D341Med (cell line): ENCODE data around the gene RCC2.
"Not testable (repeated sequence)": the region's sequence is repeated elsewhere in the genome, so short reads cannot be mapped to it uniquely, and the experiment has no call there.

Experiments used
- DNase-seq: peaks from one replicate; pipeline ENCODE4 v3.0.0; 2012; ENCODE audit warnings: low spot score

Gene RCC2

DNA sequence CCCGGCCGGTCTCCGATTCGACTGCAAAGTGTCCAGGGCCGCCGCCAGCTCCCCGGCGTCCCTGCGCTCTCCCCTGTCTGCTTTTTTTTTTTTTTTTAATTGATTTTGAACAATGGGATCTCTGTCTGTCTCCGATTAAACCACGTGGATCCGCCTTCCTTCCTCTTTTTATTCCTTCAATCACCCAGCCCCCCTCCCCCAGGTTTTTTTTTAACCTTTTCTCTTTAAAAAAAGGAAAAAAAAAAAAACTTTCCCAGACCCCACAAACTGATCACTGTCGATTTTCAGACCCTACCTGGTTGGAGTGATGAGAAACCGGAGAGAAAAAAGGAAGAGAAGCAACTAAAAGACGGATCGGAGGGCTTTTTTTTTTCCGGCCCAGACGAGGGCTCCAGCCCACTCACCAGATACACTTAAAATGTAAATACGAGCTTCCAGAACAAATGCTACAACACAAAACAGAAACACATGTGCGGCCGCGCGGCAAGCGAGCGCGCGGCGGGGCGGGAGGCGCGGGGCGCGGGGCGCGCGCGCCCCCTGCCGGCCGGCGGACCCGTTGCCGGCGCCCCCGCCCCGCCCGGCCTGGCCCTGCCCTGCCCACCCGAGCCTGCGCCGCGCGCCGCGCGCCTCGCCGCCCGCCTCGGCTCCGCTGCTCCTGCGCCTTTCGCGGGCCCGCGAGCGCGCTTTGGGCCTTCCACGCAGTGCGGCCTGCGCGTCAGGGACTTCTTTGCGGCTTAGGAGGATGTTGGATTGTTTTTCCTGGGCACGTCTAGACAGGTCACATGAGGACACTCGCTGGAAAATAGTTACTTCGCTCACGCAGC is at the start of gene RCC2:
RCC2 (minus strand) TSS at position 428 of the 824 bp plus-strand sequence. CDS start 1,163 bp downstream, outside the sequence.
- DNase-seq = peak; percentile 96

DNA sequence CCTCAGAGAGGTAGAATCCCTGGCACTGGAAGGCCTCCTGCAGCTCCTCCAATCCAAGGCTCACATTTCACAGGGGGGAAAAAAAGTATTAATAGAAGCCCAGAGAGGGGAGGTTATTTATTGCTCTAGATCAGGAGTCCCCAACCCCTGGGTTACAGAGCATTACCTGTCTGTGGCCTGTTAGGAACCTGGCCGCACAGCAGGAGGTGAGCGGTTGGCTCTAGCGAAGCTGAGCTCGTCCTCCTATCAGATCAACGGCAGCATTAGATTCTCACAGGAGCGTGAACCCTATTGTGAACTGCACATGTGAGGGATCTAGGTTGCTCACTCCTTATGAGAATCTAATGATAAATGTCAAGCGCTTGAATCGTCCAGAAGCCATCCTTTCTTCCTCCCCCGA is 46.8 kb upstream of the RCC2 start:
- no peak for DNase-seq

DNA sequence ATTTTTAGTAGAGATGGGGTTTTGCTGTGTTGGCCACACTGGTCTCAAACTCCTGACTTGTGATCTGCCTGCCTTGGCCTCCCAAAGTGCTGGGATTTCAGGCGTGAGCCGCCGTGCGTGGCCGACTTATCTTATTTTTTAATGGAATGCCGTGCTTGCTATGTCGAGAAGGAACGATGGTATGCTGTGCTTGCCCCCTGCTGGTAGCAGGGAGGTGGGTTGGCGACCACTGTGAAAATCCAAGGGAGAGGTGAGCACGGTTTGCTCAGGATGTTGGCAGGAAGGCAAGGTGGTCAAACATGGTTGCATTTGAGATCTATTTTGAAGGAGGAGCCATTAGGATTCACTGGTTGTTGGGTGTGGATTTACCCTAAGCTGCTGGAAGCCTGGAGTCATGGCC is 45.8 kb upstream of the RCC2 start:
- no peak for DNase-seq

DNA sequence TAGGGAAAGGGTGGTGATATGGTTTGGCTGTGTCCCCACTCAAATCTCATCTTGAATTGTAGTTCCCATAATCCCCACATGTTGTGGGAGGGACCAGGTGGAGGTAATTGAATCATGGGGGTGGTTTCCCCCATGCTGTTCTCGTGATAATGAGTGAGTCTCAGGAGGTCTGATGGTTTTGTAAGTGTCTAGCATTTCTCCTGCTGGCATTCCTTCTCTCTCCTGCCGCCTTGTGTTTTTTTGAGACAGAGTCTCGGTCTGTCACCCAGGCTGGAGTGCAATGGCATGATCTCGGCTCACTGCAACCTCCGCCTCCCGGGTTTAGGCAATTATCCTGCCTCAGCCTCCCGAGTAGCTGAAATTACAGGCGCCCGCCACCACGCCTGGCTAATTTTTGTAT is 42.5 kb upstream of the RCC2 start:
- DNase-seq = not testable (repeated sequence)

DNA sequence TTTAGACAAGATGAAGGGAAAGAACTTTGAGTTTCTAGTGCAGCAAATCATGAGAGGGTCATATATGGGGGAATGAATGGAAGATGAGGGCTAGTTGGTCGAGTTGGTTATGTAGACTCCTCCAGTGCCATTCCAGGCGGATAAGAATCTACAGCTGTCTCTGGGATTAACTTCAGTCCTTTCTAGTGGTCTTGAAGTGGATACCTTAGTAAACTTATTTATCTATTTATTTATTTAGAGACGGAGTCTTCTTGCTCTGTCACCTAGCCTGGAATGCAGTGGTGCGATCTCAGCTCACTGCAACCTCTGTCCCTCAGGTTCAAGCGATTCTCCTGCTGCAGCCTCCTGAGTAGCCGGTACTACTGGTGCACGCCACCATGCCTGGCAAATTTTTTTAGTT is 41.4 kb upstream of the RCC2 start:
- DNase-seq = no peak

DNA sequence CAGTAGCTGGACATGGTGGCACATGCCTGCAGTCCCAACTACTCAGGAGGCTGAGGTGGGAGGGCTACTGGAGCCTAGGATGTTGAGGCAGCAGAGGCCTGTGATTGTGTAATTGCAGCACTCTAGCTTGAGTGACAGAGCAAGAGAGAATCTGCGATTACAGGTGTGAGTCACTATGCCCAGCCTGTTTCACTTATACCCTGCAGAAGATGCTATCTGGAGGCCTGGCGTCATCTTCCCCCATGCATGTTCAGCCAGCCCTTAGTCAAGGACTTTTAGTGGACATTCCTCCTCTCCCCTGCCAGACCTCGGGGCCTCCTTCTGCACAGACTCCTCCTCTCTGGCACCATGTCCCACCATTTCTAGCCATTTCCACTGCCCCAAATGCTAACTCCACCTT is 36.3 kb upstream of the RCC2 start:
- DNase-seq = no peak

DNA sequence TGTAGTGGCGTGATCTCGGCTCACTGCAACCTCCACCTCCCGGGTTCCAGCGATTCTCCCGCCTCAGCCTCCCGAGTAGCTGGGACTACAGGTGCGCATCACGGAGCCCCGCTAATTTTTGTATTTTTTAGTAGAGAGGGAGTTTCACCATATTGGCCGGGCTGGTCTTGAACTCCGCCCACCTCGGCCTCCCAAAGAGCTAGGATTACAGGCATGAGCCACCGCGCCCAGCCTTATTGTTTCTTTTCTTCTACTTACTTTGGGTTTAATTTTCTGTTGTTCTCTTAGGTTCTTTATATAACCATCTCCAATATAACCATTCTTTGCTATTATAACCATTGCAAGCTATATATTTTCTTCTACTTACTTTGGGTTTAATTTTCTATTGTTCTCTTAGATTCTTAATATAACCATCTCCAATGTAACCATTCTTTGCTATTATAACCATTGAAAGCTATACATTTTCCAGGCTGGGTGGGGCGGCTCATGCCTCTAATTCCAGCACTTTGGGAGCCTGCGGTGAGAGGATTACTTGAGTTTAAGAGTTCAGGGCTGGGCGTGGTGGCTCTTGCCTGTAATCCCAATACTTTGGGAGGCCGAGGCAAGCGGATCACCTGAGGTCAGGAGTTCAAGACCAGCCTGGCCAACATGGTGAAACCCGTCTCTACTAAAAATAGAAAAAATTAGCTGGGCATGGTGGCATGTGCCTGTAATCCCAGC is 35.5 kb upstream of the RCC2 start:
- DNase-seq = not testable (repeated sequence)

DNA sequence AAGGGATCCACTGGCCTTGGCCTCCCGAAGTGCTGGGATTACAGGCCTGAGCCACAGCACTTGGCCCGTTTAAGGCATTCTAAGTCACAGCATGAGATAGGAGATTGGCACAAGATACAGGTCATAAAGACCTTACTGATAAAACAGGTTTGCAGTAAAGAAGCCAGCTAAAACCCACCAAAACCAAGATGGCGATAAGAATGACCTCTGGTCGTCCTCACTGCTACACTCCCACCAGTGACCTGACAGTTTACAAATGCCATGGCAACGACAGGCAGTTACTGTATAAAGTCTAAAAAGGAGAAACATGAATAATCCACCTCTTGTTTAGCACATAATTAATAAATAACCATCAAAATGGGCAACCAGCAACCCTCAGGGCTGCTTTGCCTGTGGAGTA is 33.3 kb upstream of the RCC2 start:
- DNase-seq = no peak

DNA sequence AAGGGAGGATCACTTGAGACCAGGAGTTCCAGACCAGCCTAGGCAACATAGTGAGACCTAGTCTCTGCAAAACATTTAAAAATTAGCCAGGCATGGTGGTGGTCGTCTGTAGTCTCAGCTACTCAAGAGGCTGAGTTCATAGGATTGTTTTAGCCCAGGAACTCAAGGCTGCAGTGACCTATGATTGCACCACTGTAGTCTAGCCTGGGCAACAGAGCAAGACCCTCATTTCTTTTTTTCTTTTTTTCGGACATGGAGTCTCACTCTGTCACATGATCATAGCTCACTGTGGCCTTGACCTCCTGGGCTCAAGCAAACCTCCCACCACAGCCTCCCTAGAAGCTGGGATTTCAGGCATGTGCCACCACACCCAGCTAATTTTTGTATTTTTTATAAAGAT is 31.9 kb upstream of the RCC2 start:
- no peak for DNase-seq

DNA sequence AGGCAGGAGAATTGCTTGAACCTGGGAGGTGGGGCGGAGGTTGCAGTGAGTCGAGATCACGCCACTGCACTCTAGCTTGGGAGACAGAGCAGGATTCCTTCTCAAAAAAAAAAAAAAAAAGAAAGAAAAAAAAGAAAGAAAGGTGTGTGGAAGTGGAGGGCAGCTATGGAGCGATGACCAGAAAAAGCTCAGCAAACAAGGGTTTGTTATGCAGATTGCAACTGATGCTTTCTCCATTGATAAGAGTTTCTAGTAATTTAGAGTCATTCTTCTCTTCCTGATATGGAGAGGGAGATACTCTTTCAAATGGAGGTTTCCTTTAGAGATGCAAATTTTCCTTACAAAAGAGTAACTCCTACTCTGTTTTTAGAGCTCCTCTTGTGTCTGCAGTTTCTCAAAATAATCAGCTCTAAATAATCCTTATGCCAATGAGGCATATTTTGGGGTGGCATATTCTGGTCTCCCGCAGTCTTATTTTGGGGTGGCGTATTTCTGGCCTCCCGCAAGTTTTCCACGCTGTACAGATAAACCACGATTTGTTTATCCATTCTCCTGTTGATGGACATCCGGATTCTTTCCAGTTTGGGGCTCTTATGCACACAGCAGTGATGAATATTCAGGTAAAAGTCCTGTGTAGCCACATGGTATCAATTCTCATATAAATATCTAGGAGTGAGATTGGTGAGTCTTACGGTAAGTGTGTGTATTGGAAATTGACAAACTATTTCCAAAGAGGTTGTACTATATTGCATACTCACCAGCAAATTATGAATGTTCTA is 30.7 kb upstream of the RCC2 start:
- no peak for DNase-seq

DNA sequence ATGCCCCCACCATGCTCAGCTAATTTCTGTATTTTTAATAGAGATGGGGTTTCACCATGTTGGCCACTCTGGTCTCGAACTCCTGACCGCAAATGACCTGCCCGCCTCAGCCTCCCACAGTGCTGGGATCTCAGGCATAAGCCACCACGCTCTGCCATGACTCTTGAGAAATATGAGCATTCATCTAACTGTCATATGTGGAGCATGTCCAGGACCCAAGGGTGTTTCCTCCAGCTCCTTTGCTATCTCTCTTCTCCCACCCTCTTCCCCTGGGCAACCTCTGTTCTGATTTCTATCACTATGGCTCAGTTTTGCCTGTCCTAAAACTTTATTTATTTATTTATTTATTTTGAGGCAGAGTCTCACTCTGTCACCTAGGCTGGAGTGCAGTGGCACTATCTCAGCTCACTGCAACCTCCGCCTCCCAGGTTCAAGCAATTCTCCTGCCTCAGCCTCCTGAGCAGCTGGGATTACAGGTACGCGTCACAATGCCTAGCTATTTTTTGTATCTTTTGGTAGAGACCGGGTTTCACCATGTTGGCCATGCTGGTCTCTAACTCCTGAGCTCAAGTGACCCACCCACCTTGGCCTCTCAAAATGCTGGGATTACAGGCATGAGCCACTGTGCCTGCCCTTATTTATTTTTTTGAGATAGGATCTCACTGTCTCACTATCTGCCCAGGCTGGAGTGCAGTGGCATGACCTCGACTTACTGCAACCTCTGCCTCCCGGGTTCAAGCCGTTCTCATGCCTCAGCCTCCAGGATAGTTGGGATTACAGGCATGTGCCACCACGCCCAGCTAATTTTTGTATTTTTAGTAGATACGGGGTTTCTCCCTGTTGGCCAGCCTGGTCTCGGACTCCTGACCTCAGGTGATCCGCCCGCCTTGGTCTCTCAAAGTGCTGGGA is 29.1 kb upstream of the RCC2 start:
- not testable (repeated sequence) for DNase-seq

DNA sequence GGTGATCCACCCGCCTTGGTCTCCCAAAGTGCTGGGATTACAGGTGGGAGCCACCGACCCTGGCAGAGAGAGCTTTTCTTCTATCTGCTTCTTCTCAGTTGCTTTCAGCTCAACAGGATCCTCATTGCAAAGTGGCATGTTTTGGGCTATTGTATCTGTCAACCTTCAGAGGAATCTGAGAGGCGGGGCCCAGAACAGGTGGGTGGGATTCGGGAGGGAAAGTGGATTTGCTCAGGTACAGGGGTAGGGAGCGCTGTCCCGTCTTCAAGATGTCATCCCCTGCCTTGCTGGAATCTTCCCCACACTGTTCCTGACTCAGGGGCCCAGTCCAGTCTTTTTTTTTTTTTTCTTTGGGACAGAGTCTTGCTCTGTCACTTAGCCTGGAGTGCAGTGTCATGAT is 26.9 kb upstream of the RCC2 start:
- DNase-seq = no peak

DNA sequence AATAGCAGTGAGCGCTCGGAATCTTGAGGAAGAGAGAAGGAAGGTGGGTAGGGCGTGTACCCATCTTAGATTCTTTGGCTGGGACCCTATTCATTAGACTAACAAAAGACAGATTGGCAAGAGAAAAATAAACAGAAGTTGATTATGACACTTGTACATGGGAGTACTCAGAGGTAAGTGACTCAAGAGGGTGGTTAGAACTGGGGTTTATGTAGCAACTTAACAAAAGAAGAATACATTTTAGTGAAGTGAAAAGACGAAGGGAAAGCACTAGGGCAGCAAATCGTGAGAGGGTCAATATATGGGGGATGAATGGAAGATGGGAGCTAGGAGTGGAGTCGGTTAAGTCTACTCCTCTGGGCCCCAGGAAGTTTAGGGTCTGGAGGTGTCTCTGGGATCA is 25.8 kb upstream of the RCC2 start:
- no peak for DNase-seq

DNA sequence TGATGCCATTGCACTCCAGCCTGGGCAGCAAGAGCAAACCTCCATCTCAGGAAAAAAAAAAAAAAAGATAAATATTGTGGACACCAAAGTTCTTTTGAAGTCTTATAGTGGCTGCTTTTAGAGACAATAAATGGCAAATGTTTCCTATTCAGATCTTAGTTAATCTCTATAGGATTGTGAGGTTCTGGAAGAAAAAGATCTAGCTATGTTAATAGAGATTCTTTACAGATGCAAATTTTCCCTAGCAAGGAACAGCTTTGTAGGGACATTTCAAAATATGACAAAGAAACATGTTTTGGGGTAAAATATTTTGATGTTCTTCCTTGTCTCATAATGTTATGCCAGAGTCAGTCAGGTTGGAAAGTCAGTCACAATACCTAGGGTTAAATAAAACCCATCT is 24.5 kb upstream of the RCC2 start:
- no peak for DNase-seq

DNA sequence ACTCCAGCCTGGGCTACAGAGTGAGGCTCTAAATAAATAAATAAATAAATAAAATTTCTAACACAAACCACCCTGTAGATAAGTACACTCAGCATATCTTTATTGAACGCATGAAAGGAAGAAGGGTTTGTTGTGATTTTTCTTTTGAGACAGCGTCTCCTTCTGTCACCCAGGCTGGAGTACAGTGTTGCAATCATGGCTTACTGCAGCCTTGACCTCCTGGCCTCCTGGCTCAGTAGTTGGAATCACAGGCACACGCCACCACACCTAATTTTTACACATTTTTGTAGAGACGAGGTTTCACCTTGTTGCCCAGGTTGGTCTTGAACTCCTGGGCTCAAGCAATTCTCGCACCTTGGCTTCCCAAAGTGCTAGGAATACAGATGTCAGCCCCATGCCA is 23.2 kb upstream of the RCC2 start:
- no peak for DNase-seq

DNA sequence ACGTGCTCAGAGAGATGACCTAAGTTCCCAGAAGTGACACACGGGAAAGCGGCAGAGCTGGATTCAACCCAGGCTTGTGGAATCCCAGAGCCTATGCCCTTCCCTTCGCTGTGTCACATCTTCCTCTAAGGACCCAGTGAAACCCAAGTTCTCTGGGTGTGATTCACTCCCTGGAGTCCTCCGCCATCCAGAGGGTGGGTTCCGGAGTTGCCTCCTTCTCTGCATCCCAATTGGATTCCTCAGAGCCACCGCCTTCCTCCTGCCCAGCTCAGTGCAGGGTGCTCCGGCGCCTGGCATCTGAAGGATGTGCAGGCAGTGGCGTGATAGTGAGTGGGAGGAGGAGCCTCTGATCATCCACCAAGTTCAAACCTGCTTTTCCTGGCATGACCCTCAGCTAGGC is 20.7 kb upstream of the RCC2 start:
- no peak for DNase-seq

DNA sequence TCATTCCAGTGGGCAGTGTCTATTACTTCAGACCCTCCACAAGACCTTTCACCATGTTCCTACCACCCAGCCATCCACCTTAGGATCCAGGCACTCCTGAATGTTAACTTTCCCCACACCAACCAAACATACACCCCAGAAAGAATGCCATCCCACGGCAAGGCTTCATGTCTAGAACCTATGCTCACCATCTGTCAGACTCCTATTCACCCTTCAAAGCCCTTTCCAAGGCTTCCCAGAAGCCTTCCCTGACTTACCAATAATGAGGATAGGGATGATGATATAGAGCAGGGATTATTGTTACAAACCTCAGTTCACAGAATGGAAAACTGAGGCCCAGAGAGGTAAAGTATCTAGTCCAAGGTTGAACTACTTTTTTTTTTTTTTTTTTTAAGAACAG is 19.3 kb upstream of the RCC2 start:
- DNase-seq = no peak

DNA sequence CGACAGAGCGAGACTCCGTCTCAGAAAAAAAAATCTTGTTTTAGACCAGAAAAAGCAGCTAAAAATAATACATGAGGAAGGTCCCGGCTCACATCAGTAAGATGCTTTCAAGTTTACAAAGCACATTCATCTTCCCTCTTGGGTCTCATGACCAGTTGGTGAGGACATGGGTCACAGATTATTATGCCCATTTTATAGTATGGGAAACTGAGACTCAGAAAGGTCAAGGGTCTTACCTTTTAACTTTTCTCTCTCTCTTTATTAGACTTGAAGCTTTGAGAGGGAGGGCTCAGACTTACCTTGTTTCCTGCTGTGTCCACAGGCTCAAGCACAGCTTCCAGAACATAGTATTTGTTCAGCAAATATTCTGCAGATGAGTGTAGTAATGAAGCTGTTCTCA is 13.2 kb upstream of the RCC2 start:
- no peak for DNase-seq

DNA sequence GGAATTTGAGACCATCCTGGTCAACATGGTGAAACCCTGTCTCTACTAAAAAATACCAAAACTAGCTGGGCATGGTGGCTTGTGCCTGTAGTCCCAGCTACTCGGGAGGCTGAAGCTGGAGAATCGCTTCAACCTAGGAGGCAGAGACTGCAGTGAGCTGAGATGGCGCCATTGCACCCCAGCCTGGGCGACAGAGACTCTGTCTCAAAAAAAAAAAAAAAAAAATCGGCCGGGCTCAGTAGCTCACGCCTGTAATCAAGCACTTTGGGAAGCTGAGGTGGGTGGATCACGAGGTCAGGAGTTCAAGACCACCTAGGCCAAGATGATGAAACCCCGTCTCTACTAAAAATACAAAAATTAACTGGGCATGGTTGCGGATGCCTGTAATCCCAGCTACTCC is 12.7 kb upstream of the RCC2 start:
- not testable (repeated sequence) for DNase-seq

DNA sequence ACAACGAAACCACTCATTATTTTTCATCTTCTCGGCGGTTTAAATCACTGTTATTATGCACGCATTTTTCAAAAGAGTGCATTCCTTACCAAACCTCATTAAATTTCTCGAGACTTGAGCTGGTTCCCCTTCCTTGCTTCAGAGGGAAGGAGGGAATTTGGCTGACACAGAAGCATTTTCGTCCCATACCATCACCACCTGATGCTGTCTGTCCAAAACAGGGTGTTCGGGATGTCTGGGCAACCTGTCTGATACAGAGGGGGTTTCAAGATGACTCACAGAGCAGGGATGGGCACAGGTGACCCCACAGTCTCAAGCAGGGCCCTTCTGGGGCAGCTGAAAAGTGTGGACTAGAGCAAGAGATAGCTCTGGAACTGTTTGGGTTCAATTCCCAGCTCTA is 12.3 kb upstream of the RCC2 start:
- no peak for DNase-seq

DNA sequence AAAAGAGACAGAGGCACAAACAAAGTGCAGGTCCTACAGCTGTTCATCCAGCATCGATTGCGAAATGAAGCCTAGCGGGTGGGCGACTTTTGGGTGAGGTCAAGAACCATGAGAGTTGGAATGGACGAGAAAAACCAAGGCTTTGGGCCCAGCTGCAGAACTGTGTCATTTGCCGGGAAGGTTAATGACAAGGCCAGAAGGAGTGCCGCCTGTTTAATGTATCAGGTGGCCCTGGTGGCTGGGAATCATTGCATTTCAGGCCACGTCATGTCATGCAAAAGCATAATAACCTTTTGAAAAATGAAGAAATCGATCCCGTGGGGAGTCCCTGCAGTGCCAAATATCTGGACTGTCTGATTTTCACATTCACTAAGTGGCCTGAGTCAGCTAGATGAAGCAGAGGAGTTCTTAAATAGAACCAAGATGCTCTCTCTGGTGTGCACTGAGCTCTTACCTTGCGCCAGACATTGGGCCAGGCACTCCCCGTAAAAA is 8.1 kb upstream of the RCC2 start:
- no peak for DNase-seq

DNA sequence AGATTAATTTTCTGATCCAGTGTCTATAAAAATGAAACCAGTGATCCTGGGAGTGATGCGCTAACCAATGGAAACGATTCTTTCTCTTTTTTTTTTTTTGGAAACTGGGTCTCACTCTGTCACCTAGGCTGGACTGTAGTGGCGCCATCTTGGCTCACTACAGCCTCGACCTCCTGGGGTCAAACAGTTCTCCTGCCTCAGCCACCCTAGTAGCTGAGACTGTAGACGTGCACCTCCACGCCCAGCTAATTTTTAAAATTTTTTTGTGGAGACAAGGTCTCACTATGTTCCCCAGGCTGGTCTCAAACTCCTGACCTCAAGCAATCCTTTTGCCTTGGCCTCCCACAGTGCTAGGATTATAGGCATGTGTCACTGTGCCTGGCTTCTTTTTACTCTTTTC is 3.4 kb upstream of the RCC2 start:
- no peak for DNase-seq
